Gastroesophageal sphincter (tissue), 3 donors: ENCODE results near the gene ZNF280B.

Experiments
- CTCF ChIP-seq, 4 experiments: fragments of 200-600 bp in 2 of 4; fragments of 450-650 bp in 2 of 4; sonication (generic) in 1 of 4; IDR thresholded peaks; one replicate each; pipeline ENCODE4 v1.5.1; 2017 to 2019; ENCODE audit warnings: antibody characterized with exemption in 4 of 4, mild to moderate bottlenecking in 2 of 4, moderate library complexity in 2 of 4
- EP300 ChIP-seq: sonication (generic); formaldehyde crosslinking; IDR thresholded peaks from one replicate; pipeline ENCODE4 v1.6.1; 2017; ENCODE audit warnings: antibody characterized with exemption, mild to moderate bottlenecking
- POLR2A ChIP-seq, 2 donors: fragments of 450-650 bp; IDR thresholded peaks; one replicate each; pipeline ENCODE4 v1.6.1; 2017; ENCODE audit warnings: antibody characterized with exemption in 2 of 2, mild to moderate bottlenecking in 2 of 2, moderate library complexity in 1 of 2
- POLR2AphosphoS5 ChIP-seq: sonication (generic); formaldehyde crosslinking; IDR thresholded peaks from one replicate; pipeline ENCODE4 v1.6.1; 2017; ENCODE audit warnings: antibody characterized with exemption

- no peak for TF ChIP-seq CTCF (IDR thresholded peaks at IDR 0.05)
- no peak for TF ChIP-seq POLR2AphosphoS5
- TF ChIP-seq POLR2A (IDR thresholded peaks at IDR 0.05) = no peak
- no peak for TF ChIP-seq EP300
Observed at GRCh38 chr22:22465094-22465602, 43.4 kb downstream of the ZNF280B start.
